HG03354 (cell line): ENCODE results near the gene PTPRN2.

Experiments used
- ATAC-seq: cut with Tn5 transposase; IDR thresholded peaks from one replicate; pipeline ENCODE4 v1.9.1; 2021; ENCODE audit warnings: mild to moderate bottlenecking; ENCODE audit not compliant: unreplicated experiment, poor library complexity, severe bottlenecking

Gene PTPRN2

DNA sequence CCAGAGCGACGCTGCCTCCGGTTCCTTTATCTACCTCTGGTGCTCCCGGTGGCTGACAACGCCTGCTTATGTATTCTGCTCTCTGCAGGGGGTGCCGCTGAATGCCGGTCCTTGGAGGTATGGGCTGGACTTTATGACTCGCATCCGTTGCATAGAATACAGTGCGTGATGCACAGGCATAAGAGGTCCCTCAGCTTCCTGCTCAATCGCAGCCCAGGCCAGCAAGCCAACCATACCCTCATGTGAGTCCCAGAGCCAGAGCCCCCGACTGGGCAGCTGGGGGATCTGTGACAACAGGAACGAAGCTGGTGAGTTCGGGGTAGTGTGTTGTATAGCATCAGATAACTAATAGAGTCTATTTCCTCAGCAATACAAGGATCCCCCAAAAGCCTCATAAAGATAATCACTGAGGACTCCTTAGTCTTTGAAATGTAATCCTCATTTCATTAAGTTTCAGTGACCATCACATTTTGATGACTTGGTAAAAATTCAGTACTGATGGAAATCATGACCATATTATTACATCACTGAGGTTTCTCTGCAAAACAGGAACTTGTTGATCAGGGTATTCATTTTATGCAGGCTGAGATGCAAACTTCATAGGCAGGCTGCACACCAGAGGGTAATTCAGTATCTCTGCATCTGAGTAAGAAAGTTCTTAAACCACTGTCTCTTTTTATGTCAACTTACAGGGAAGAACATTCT is 607.8 kb downstream of the PTPRN2 start:
- ATAC-seq, result no peak

DNA sequence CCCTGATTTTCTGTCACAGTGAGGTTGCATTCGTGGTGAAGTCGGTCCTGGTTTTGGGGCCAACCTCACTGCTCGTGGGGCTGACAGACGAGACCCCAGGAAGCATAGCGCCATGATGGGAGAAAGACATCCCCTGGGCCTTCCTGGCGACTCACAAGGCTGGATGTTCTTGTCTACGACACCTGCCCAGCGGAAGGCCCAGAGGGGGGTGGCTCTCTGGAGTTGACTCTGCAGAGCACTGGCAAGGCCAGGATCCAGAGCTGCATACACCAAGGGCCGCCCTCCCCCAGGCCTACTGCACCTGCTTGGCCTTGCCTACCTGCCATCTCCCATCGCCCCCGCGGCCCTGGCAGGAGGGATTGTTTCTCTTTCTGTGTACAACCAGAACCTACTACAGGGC is 608.9 kb downstream of the PTPRN2 start:
- ATAC-seq, result no peak

DNA sequence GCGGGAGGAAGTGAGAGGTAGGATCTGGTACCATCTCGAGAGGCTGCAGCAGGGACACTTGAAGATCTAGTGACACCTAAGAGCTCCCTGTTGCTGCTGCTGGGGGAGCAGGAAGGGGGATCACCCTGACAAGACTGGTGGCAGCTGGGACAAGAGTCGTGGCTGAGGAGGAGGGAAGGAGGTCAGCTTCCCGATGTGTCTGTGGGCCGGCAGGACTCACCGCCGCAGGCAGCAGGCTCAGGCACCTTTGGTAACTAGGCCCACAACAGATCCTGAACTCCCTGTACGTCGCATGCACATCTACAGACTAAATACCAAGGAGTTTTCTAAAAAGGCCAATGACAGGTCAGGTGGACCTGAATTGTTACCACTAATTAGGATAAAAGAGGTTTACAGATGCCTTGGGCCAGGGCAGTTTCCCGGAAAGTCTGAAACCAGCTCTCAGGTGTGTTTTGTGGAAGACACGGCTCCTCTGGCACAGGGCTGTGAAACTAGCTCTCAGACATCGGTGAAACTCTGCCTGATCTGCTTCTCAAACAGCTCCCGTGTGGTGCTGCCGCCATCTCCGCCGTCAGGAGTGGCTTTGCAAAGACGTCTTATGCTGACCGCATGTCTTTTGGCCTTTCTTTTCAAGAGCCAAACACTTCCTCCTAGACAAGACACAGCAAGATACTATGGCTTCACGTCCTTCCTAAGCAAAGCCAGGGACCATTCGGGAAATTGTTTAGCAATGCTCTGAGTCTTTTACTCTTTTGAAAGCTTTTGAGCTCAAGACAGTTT is 609.7 kb downstream of the PTPRN2 start:
- no peak for ATAC-seq

DNA sequence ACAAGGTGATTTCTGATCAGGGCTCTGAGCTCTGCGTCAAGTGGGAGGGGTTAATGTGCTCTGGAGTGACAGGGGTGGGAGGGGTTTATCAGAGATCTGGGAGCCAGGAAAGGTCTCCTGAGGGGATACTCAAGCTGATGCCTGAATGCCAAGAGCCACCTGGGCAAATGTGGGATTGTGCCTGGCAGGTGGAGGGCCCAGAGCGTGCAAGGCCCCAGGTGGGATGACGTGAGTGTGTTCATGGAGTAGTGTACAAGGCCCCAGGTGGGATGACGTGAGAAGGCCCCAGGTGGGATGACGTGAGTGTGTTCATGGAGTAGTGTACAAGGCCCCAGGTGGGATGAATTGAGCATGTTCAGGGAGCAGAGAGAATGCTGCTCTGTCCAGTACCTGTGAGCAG is 610.3 kb downstream of the PTPRN2 start:
- ATAC-seq, result no peak

DNA sequence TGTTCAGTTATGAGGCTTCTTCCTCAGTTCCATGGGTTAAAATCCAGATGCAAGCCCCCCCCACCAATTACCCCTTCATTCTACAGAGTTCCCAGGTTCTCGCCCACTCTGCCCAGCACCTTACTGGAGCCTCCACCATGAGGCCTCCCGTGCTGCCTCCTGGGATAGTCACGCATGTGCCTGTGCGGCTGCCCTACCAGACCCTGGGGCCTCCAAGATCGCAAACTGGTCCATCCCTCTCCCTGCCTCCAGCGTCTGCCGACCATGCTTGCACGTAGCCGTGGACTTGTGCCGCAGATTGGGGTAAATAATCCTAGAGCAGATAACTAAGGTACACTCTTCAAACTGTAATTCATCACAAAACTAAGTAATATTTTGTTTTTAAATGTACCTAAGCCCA is 611.2 kb downstream of the PTPRN2 start:
- ATAC-seq, result no peak

DNA sequence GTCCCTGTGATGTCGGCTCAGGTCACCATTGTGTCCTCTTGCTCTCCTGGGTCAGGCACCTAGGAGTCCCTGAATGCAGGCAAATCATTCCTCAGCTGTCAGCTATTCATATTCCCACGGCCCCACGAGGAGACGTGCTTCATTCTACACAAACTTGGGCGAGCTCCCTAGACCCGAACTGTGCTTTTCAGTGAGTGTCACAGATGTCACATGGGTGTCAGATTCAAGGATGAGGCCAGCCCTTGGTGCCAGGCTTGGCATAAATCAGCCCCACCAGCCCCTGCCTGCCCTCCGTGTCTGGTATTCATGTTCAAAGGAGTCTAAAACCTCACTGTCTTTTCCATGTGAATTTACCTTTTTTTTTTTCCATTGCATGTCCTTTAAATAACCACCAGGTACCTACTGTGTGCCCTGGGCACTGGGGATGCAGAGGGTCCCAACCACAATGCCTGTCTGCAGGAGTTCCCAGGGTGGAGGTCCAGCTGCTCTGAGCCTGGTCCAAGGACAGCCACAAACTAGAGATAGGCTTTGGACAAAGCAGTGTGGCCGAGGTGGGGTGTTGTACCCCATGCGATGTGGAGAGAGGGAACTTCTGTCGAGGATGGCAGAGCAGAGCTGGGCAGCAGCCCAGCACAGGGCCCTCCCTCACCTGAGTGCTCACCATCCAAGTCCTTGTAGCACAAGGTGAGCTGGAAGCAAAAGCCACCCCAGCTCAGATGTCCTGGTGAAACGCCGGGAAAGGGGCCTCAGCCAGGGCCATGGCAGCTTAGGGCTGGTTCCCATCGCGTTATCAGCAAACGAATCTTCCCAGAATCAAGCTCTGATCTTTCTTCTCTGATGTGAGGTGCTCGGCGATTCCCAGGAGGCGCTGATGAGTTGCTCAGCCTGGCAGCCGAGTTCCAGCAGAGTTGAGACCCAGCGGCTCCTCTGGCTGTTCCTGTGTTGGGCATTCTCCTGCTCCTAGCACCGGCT is 611.9 kb downstream of the PTPRN2 start:
- ATAC-seq, result no peak

DNA sequence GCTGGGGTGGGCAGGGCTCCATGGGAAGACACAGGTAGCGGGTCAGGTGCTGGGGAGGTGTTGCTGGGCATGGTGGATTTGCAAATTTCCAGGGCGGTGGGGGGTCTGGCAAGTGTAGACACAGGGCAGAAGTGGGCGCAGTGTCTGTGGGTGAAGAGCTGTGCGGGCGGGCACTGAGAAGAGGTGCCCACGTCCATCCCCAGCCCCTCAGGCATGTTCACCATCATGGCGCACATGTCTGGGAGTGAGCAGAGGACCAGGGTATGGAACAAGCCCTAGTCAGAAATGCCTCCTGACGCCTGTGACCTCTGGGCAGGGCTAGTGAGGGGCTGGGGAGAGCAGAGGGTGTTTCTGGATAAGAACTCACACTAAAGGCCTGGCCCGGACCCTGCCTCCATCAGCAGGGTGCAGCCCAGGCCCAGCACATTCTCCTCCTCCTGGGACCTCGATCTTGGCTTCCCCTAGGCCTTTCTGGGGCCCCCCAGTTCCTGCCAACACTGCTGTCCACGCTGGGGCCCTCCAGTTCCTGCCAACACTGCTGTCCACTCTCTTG is 612.9 kb downstream of the PTPRN2 start:
- no peak for ATAC-seq

DNA sequence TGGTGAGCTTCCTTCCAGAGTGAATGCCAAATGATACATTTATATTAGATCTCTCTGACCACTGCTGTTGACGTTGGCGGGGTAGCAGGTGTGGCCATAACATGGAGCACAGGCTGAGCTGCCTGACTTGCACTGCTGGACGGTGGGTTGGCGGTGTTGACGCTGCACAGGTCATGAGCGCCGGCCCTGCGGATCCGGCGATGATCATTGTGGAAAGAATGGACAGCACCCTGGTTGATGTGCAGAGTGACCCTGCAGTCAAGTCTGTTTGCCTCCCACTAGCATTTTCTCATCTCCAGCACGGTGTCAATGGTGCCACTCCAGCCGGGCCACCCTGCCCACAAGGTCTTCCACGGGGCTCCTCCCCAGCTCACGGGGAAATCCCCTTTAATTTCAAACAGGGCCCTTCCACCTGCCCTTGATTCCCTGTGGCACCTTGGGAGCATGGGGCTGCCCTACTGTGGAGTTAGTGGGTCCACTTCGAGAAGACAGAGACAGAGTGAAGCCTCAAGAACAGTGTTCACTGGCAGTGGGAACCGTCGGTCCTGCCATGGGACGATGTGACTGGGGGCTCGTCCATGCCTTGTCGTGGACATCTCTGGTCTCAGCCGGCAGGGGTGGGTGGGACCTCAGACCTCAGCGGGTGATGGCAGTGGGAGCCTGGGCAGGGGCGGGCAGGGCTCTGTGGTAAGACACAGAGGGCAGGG is 613.5 kb downstream of the PTPRN2 start:
- ATAC-seq, result no peak

DNA sequence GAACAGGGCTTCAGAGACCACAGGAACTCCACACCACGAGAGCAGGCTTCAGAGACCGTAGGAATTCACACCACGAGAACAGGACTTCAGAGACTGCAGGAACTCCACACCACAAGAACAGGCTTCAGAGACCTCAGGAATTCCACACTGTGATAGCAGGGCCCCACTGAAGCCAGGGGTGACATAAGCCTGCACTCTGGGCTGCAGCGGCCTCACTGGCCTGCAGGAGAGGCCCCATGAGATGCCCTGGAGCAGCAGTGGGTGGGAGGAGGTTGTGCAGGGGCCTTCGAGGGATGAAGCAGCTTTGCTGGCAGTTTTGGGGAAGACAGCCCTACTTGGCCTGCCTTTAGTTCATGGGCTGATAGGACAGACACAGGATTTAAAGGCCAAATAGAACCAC is 614.7 kb downstream of the PTPRN2 start:
- no peak for ATAC-seq

DNA sequence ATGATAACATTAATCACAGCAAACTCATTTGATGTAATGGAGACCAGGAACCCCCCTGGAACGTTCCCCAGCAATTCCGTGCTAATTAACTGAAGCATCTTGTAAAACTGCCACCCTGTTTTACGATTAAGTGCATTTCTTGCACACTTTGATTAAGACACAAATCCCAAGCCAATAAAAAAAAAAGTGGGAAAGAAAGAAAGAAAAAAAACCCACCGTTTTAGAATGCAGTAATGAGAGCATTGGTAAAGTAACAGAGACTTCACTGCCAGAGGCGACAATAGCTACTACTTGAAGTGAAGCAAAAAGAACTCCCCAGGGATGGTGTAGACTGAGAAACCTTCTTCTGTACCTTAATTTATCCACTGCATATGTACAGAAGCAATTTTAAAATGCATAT is 616.1 kb downstream of the PTPRN2 start:
- ATAC-seq, result no peak

DNA sequence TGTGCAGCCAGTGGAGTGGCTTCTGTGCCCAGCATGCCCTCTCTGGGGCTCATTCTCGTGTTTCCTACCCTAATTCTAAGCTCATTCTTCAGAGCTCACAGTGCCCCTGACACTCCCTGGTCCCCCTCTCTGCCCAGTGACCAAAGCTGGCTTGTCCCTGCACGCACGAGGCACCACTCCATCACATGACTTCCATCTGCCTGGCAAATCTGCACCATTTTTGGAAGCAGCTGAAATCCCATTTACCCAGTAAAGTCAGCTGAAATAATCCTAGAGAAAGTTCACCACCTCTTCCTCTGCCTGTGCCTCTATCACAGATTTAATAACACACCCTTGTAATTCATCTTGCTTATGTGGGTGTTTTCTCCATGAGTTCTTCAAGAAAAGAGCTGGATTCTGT is 616.9 kb downstream of the PTPRN2 start:
- ATAC-seq, result no peak

DNA sequence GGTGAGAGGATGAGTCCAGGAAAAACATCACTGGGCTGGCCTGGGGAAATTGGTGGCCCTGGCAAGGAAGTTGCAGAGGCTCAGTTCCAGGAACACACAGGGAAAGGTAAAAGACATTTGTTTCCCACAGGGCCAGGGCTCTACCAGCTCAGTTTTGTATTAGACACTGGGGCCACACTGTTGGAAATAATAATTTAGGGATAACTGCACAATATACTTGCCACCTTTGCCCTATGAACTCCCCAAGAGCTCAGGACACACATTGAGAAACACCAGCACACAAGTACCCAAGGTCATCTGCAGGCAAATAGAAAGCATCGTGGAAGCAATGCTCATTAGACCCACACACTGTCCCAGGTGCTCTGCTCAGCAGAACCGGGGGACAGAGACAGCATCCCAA is 617.6 kb downstream of the PTPRN2 start:
- no peak for ATAC-seq

DNA sequence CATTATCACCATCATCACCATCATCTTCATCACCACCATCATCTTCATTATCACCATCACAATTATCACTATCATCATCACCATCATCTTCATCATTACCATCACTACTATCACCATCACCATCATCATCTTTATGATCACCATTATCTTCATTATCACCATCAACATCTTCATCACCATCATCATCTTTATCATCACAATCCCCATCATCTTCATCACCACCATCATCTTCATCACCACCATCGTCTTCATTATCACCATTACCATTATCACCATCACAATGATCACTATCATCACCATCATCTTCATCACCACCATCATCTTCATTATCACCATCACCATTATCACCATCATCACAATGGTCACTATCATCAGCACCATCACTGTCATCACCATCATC is 621.1 kb downstream of the PTPRN2 start:
- no peak for ATAC-seq

DNA sequence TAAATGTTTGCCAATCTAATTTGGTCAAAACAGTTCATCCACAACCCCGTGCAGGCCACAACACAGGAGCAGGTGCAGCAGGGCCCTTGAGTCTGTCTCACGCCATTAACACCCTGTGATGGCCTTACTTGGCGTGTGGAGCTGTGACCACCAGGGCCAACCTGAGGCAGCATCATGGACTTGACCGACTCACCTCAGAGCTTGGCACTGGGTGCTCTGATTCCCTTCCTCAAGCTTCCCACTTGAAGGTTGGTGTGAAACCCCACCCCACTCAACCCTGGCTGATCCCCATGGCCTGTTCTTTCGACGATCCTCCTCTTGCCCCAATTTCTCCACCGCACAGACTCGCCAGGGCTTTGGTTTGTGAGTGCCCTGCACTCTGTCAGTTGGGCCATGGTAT is 623.1 kb downstream of the PTPRN2 start:
- ATAC-seq, result no peak

DNA sequence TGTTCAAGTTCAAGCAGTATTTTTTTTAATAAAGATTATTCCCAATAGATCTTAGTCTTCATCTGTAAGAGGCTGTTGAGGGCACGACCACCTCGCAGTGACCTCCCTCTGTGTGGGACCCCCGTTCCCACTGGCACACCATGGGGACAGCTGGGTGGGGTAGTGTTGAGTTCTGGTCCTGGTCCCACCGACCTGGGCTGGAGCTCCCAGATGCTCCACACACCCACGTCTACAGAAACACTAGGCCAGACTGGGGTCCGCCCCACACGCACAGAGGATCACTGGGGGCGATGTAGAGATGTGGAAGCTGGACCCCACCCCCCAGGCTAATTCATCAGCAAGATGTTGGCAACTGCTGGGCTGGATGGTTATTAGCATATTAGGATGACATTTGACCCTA is 623.6 kb downstream of the PTPRN2 start:
- no peak for ATAC-seq

DNA sequence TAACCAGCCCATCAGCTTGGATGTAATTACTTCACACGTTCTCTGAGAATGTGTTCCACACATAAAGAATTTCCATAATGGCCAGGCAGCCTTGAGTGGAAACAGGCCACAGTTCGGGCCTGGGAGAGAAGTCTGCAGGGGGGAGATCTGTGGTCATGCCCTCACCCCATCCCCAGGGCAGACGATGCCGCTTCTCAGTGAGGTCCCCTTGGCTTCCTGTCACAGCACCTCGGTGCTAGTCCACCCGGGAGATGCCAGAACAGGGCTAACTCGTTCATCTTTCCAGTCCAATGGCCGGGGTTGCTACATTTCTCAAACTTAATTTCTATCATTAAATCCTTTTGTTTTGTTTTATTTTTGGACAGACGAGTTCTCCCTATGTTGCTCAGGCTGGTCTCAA is 624.1 kb downstream of the PTPRN2 start:
- ATAC-seq, result no peak

DNA sequence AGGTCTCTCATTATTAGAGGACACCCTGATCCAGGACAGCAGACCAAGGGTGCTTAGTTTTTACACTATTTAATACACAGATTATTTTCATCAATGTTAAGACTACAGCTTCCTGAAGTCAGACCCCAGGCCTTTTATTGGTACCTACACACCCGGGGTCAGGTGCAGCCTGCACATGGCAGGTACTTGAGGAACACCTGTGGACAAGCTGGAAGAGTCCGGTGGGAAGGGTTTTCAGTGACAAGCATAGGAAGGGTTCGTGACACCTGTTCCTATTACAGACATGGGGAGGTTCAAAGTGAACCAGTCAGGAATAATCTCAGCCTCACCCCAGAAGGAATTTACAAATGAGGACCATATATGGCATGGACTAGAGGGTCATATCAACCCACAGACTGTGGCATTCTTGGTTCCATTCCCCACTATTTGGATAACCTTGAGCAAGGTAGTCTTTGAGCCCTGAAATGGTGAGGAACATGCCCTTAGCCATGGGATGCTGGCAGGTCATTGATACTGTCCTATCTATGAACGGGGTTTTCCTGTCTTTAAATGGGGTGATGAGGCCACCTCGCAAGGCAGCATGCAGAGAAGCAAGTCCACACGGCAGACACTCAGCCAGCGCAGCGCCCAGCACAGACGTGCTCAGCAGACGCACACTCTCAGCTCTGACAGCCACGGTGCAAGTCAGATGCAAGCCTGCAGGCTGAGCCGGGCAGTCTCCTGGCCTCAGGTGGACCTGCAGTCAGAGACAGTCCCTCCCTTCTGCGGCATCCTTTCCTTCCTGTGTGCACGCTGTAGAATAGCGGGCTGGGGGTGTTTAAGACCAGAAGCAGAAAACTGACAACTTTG is 624.9 kb downstream of the PTPRN2 start:
- ATAC-seq, result no peak

DNA sequence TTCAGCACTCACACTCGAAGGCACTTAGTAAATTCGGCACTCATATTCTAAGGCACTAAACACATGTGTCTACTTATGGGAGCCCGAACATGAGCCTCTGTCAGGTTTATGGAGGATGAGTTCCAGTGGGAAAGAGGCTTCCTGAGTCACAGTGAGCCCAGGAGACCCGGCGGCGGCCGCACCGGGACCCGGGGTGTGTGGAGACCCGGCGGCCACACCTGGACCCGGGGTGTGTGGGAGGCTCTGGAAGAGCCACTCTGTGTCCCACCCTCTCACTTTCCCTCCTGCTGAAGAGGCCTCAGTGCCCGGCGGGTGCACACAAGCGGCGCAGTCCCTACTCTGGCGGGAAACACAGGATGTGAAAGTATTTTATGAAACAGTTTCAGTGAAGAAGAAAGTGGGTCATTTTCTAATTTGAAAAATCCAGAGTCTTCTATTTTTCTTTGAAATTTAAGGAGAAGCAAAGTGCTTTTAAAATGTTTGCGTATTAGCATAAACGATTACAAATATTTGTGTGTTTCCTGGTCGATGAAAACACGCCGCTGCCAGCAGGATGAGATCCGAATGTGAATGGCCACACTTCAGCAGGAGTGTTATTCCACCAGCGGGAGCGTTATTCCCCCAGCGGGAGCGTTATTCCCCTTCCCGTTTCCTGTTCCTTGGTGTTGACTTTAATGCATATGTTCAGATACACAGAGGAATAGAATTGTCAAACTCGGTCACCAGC is 625.7 kb downstream of the PTPRN2 start:
- ATAC-seq, result no peak
